HG03103 (cell line): Measurements from ENCODE around the gene RNF31.
A peak's percentile ranks its signal among the peaks of the same experiment; 100 is the strongest.
"Not testable (repeated sequence)": the region's sequence is repeated elsewhere in the genome, so short reads cannot be mapped to it uniquely, and the experiment has no call there.

Source experiments
- ATAC-seq: cut with Tn5 transposase; IDR thresholded peaks from one replicate; pipeline ENCODE4 v1.9.1; 2021; ENCODE audit warnings: low read depth; ENCODE audit not compliant: unreplicated experiment

The RNF31 gene

GRCh38 chr14:24146978-24147760, at the start of gene RNF31:
RNF31 (plus strand) TSS chr14:24147498; CDS start chr14:24147699, 201 bp downstream.
- peak; percentile 84 for ATAC-seq

- no peak for ATAC-seq
Observed at GRCh38 chr14:24098229-24098926, 48.9 kb upstream of the RNF31 start.

DNA sequence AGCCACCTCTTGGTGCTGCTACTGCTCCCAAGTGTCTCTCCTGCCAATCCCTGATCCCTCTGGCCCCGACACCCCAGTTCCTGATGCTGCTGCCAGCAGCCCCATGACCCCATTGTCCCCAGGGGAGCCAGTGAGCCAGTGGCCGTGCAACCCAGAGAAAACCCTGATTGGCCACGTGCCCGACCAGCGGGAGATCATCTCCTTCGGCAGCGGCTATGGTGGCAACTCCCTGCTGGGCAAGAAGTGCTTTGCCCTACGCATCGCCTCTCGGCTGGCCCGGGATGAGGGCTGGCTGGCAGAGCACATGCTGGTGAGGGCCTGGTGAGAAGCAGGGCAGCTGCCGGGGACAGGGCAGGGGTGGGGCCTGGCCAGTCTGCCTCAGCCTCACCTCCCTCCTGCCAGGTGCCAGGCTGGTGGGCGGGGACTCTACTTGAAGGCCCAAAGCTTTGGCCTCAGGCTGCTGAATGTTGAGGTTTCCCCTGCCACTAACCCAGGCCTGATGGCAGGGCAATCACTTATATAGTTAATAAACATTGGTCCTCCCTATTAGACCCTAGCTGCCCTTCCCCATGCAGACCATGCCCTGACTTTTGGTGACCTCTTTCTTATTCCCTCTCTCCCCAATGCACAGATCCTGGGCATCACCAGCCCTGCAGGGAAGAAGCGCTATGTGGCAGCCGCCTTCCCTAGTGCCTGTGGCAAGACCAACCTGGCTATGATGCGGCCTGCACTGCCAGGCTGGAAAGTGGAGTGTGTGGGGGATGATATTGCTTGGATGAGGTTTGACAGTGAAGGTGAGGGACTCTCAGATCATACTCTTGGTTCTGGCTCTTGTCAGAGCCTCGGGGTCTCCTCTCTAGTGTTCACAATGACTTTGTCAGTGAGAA, 48.1 kb upstream of the RNF31 start:
- no peak for ATAC-seq

DNA sequence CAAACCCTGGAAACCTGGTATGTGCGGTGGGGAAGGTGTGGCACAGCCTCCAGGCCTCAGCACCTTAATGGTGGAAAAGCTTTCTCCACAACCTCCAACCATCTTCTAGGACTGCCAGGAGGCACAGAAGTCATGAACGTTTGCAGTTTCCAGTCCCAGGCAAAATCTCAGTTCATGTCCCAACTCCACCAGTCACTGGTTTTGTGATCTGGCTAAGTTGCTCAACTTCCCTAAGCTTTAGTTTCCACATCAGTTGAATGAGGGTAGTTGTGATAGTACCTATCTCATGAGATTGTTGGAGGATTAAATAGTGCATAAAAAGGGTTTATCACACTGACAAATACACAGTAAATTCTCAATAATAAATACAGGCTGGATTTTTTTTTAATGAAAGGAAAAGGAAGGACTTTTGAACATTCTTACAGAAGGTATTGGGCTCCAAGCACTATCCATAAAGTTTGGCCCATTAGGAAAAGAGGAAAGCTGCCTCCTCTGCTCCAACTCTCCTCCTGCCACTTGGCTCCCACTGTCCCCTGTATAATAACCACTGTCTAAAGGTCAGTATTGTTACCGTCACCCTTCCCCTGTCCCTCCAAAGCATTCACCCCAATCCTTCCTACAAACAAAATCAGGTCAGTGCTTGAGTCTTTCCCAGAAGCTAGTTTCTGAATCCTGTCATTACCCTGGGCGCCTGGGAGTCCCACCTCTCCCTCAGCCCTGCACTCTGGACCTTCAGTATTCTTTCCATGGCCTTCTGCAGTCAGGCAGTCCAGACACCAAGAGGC, 46.9 kb upstream of the RNF31 start:
- no peak for ATAC-seq

DNA sequence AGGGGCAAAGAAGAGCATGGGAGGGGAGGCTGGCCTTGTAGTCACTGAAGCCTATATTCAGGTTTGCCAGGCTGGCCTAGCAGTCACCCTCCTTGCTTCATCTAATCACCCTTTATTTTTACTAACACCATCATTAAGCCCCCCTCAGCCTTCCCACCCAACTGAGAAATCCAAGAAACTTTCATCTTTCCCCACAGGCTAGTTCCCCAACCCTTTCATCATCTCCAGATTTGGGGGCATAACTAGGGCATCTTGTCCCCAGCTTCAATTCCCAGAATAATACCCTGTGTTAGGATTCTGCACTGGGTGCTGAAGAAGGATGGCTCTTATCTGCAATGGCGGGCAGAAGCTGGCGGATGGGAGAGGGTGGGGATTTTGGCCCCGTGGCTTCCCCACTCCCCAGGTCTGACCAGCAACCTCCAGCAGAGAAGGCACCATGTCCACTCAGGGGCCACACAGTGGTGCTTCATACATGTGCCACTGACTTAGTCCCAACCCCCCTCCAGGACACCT, 46.3 kb upstream of the RNF31 start:
- ATAC-seq, result no peak

- ATAC-seq, result no peak
Observed at GRCh38 chr14:24102357-24103048, 44.8 kb upstream of the RNF31 start.

DNA sequence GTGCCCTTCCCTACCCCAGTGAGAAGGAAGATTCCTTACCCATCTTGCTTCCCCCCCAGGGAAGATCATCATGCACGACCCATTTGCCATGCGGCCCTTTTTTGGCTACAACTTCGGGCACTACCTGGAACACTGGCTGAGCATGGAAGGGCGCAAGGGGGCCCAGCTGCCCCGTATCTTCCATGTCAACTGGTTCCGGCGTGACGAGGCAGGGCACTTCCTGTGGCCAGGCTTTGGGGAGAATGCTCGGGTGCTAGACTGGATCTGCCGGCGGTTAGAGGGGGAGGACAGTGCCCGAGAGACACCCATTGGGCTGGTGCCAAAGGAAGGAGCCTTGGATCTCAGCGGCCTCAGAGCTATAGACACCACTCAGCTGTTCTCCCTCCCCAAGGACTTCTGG, 43.8 kb upstream of the RNF31 start:
- ATAC-seq, result no peak

- not testable (repeated sequence) for ATAC-seq
Observed at GRCh38 chr14:24105609-24106239, 41.6 kb upstream of the RNF31 start.

DNA sequence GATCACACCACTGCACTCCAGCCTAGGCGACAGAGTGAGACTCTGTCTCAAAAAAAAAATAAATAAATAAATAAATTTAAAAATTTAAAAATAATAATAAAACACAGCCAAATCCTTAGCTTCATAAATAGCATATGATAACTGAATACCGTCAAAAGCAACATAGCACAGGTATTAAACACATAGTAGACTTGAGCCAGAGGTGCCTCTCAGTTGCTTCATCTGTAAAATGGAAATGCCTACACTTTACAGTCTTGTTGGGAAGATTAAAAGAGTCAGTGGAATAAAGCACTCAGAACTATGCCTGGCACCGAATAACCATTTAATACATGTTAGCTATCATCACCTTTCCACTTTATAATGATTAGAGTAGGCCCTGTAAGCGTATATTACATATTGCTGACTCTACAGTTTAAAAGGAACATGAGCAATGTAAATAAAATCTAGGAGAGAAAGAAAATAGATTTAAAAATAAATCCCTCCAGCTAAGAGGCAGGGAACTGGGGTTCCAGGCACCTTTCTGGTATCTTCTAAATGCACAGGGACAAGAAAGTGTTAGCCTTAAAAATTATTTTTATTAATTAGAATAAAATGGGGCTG, 40.5 kb upstream of the RNF31 start:
- no peak for ATAC-seq

GRCh38 chr14:24108336-24108874, 38.9 kb upstream of the RNF31 start:
- peak; percentile 9 for ATAC-seq

- ATAC-seq, result no peak
Observed at GRCh38 chr14:24110060-24110459, 37.2 kb upstream of the RNF31 start.

DNA sequence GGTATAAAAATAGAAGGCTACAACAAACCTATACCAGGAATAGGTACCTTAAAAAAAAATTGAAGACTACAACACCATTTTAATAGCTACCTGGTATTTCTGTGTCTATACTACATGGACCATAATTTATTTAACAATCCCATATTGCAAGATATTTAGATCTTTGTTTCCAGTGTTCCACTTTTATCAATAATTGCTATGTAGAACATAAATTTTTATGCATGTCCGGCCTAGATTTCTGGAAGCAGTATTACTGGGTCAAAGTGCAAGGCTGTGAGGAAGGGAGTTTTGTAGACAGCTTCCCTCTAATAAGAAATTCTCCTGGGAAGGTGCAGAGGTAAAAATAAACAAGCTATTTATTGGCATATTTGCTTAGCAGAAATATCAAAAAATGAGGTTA, 36.8 kb upstream of the RNF31 start:
- no peak for ATAC-seq

- no peak for ATAC-seq
Observed at GRCh38 chr14:24113379-24113800, 33.9 kb upstream of the RNF31 start.

GRCh38 chr14:24113801-24114531, 33.3 kb upstream of the RNF31 start:
- peak; percentile 22 for ATAC-seq

DNA sequence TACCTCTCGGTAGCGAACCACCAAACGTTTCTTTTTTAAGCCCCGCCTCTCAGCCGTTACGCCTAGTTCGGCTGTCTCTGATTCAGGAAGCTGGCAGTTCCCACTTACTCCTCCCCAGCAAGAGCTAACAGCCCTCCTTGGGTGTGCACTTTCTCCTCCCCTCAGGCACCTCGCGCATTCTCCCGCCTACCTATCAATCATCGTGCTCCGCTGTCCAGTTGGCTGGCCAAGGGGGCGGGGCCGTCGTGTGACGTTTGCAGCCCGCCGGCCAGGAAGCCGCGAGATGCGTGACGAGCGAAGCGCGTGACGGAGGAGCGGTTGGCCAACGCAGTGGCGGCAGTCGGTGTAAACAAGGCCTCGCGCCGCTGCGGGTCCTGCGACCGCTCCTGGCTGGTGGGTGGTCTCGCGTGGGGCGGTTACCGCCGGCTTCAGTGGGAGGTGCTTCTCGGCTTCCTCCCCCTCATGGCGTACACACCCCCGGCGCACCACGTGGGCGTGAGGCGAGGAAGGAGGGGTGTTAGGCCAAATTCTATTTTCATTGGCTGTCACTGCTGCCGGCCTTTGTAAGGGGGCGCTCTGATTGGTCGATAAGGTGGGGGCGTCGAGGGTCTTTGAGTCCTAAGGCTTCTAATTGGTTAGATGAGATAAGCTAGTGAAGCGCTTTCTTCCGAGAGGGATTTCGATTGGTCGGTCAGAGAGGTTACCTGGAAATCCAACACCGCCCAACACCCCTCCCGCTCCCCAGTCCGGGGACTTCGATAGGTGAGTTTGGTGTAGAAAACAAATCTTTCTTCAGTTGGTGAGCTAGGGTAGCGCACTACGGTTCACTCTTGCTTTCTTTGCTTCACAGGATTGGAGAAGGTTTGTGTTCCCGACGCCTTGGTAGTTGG, 32.5 kb upstream of the RNF31 start, which contains the start of the genes DCAF11 and NRL:
TSS of gene DCAF11 (plus strand) at position 246 of the 890 bp plus-strand sequence. CDS start 818 bp downstream, outside the sequence.
TSS of gene NRL (minus strand) at position 418 of the 890 bp plus-strand sequence. CDS start 32,101 bp downstream, outside the sequence.
- peak; percentile 72 for ATAC-seq

DNA sequence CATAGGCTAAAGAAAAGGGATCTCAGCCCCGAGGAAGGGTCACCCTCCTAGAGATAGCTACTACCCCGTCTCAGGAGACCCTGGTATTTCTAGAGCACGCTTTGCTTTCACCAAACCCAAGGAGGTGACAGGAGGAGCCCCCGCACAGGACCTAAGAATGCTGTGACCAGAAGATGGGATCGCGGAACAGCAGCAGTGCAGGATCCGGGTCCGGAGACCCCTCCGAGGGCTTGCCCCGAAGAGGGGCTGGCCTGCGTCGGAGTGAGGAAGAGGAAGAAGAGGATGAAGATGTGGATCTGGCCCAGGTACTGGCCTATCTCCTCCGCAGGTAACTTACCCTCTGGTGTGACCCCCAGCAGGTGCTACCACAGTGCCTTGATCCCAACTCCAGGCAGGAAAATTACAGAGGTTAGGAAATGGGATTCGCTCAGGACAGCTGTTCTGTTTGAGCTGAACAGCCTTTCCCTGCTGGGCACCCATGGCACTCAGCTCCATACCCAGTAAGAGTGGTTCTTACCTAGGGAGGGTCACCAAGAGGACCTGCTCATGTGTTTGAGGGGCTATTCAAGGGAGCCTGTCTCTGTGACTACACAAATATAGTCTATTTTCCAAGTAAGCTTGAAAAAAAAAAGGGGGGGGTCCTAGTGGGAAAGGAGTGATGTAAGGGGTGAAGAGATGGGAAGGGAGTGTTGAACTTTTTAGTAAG, 31.7 kb upstream of the RNF31 start:
- no peak for ATAC-seq
